Activated CD4-positive, CD25-positive, alpha-beta regulatory T cell treated with anti-CD3 and anti-CD28 coated beads, Interleukin-2, amount 50 U/mL, for 72 hours (primary cell): ENCODE results near the gene MAP1LC3C.
A peak's percentile ranks its signal among the peaks of the same experiment; 100 is the strongest.

Experiments
- DNase-seq: peaks from one replicate; pipeline ENCODE4 v3.0.0; 2021

MAP1LC3C gene

DNA sequence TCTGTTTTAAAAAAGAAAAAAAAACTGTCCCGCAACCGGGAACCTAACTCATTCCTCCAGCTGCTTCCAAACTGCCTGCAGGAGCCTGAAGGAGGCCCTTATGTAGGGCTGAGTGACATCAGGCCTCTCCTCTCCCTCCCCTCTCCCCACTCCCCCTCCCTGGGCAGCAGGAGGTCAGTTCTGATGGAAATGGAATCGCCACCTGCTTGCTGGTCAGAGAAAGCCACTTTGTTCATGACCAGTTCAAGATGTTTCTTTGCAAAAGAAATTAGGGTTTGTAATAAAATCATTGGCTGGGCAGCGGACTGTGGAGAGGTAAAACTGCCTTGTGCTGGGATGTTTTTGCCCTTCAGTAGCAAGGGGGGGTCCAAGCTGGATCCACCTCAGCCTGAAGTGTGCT lies at the start of gene MAP1LC3C:
MAP1LC3C (minus strand) TSS at position 73 of the 400 bp plus-strand sequence. CDS start 90 bp downstream, outside the sequence.
- no peak for DNase-seq

DNA sequence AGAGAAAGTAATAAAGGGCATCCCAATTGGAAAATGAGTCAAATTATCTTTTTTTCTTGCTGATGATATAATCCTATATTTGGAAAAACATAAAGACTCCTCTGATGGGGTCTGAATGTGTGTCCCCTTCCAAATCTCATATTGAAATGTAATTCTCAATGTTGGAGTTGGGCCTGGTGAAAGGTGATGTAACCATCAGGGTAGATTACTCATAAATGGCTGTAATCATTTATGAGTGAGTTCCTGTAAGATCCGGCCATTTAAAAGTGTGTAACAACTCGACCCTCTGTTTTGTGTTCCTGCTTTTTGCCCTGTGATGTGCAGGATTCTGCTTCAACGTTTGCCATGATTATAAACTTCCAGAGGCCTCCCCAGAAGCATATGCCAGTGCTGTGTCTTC lies 44.3 kb upstream of the MAP1LC3C start:
- DNase-seq = no peak

DNA sequence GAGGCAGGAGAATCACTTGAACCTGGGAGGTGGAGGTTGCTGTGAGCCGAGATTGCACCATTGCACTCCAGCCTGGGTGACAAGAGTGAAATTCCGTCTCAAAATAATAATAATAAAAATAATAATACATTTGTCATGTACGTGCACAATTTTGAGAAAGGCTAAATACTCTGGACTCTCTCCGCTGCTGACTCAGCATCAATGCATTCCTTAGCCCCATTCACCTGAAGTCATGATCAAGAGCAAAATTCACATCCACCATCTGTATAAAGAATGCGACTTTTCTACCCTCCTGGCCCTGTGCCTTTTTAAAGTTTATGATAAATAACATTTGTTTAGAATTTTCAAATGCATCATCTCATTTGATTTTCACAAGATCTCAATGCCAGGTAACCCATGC lies 35.5 kb upstream of the MAP1LC3C start:
- DNase-seq = no peak

DNA sequence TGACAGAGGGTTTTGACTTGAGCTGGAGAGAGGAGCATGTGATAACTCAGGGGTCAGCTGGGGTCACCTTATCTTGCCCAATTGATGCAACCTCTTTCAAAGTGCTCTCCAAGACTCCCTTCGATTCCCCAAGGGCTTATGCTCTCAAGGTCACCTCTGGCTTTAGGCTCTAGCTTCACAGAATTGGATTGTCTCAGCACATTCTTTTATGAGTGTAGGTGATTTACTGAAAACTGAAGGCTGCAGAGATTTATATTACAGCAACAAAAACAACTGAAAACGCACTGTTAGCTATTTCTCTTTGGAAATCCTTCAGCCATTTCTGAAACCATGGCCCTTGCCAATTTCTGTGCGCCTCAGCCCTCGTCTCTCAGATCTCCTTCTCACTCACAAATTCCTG lies 34.5 kb upstream of the MAP1LC3C start:
- DNase-seq = no peak

DNA sequence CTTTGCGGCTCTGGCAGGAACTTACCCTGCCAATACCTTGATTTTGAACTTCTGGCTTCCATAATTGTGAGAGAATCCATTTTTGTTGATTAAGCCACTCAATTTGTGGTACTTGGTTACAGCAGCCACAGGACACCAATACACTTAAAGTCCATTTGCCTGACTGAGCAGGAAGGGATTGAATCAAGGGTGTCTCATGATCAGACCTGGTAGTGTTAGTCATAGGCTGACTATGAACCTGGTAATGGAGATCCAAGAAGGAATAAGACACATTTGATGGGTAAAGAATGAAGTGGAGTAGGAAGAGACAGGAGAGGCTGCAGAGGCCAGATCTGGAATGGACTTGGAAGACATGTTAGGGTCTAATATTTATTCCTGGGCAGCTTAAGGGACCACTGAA lies 31.2 kb upstream of the MAP1LC3C start:
- no peak for DNase-seq

DNA sequence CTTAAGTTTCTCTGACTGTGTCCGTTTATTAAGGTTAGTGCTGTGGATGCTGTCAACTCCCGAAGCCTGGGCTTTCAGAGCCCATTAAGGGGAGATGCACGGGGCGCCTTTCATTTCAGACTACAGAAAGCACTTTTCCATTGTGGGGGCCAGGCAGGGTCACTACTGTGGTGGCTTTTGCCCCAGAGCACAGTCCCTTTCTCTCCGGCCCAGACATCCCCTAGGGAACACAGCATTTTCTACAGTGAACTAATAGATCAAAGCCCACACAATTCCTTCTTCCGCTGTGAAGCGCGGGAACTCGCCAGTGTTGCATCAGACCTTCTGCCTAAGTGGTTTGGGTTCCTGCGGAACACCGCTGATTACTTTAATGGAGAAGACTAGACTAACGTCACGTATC lies 26.8 kb upstream of the MAP1LC3C start:
- DNase-seq = no peak

DNA sequence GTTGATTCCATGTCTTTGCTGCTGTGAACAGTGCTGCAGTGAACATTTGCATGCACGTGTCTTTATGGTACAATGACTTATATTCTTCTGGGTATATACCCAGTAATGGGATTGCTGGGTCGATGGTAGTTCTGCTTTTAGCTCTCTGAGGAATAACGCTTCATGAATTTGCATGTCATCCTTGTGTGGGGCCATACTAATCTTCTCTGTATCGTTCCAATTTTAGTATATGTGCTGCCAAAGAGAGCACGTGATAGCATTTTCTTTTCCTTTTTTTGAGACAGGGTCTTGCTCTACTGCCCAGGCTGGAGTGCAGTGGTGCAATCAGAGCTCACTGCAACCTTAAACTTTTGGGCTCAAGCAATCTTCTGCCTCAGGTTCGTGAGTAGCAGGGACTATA lies 24.9 kb upstream of the MAP1LC3C start:
- no peak for DNase-seq

DNA sequence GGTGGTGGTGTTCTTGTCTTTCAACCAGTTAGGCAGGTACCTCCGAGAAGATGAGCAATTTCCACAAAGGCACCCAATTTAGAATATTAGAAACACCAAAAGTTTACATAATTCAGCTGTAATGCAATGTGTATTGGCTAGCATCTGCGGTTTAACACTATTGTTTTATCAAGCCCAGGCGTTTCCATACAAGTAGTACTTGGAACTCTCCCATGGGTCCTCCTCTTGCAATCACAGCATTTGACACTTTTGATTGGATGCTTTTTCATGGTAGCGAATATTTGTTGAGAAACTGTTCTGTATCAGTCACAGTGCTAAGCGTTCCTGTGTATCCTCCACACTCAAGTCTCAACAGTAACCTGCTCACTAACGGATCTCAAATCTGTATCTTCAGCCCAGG lies 20.1 kb upstream of the MAP1LC3C start:
- no peak for DNase-seq

DNA sequence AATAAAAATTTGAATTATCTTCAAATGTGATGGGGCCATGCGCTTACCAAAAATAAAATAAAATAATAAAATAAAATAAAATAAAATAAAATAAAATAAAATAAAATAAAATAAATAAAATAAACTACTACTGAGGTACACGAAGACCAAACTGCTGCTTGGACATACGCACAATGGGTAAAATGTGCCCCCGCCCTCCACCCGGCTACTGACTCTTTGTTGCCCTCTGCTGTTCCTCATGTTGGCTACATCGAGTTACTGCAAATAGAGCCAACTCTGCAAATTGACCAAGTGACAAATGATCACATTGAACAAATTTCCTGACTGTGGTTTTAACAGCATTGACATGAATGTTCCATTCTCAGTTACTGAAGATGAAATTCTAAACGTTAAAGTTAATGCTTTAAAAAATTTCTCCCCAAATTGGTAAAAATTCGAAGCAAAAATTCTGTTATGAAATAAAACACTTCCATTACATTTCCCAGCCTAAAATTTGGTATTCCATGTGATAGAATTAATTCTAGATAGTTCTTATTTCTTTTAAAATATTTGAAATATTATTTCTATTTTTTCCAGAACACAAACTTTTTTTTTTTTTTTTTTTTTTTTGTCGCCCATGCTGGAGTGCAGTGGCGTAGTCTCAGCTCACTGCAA lies 18.8 kb upstream of the MAP1LC3C start:
- peak; percentile 34 for DNase-seq

DNA sequence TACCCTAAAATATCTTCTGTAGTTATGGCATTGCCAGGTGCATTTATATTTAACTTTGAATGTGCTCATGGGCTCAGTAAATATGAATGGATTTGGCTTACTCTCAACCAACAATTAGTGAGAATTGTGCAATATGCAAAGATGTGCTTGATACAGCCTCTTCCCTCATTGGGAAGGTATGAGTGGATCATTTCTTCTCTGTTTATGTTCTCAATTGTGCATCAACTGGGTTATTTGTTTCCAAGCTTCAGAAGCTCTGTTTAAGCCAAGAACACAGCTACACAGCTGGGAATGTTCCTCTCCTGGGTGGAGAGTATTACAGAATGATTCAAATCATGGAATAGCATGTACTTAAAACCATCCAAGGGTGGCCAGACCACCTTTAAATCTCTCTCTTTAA lies 17.6 kb upstream of the MAP1LC3C start:
- no peak for DNase-seq

DNA sequence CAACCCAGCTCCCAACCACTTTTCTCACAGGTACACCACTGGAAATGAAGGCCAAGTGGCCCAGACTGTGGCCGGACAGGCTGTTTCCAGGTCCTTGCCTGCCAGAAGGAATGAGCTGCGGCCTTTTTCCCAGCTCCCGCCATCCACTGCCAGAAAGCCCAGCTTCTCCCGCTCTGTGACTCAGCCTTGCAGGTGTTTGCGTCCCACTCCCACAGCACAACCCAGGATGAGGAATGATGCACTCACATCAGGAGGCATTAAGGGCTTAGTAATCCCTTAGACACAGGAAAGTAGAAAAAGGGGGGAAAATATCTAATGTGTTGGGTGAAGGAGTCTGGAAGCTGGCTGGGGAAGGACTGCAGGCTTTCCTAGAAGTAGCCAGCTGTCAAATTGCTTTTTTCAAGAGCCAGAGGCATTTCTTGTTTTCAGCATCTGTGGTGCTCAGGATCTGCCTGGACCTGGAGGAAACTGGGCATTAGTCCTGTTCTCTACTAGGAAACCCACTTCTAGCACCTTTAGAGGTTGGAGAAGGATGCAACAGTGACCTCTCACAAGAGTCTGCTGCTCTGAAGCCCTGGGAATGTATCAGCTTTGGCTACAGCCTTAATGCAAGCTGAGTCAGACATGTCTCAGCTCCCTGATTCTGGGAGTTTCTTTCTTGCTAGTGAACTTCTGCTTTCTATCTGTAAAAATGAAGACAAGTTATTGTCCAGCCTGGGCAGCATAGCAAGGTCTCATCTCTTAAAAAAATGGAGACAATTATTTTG lies 13.2 kb upstream of the MAP1LC3C start:
- DNase-seq = no peak

DNA sequence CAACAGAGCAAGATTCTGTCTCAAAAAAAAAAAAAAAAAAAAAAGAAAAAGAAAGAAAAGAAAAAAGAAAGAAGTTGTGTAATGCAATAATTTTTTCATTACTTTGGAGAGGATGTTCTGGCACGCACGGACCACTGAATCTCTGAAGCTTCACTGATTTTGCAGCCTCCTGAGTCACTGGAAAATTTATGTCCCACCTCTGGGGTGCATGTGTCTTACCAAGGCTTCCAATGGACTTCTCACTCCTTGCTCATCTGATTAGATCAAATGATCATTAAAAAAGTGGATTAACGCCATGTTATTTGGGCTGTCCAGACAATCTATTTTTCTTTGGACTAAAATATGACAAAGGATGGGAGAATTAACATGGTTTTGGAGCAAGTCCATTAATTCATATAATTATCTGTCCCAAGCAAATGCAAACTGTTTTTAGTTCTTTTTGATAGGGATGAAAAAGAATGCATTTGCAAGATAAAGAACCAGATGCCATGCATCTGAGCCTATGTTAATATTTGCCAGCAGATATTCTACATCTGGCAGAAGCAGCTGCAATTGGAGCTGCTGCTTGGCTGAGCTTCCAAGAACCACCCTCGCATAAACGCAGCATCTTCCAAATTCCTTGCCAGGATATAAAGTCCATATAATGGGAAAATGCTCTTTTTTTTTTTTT lies 10.1 kb upstream of the MAP1LC3C start:
- DNase-seq = no peak

DNA sequence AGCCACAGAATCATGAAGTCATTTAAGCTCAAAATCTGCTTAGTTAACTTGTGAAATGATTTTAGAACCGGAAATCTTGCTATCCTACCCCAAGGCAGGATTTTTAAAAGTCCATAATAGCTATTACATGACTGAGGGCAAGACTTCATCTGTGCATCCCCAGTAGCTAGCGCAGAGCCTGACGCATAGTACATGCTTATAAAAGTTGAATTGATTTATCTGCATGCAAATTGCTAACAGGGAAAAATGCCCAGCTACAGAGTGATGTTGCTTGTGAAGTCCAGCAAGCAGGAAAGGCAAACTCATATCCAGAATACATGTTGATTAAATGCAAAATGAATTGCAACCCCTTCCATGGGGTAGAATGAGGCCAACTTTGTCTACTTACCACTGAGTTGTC lies 8.1 kb upstream of the MAP1LC3C start:
- DNase-seq = no peak

DNA sequence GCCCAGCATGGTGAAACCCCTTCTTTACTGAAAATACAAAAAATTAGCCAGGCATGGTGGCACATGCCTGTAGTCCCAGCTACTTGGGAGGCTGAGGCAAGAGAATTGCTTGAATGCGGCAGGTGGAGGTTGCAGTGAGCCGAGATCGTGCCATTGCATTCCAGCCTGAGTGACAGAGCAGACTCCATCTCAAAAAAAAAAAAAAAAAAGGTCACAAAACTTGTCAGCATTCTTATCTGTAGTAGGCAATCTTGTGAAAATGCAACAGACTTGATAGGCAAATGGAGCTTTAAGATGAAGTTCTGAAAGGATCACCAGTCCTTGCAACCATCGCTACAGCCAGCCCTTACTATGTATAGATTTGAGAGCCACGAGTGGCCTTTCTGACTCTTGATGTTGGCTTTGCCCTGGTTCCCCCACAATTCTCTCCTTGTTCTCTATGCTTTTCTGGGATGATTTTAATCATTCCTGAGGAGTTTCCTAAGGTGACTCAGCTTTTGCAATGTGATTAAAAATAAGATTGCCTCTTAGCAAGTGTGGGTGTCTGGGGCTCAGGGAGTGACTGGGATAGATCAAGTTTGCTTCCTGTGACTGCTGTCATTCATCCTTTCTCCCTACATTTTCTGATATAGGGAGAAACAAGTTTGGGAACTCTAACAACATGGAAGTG lies 7.1 kb upstream of the MAP1LC3C start:
- no peak for DNase-seq

DNA sequence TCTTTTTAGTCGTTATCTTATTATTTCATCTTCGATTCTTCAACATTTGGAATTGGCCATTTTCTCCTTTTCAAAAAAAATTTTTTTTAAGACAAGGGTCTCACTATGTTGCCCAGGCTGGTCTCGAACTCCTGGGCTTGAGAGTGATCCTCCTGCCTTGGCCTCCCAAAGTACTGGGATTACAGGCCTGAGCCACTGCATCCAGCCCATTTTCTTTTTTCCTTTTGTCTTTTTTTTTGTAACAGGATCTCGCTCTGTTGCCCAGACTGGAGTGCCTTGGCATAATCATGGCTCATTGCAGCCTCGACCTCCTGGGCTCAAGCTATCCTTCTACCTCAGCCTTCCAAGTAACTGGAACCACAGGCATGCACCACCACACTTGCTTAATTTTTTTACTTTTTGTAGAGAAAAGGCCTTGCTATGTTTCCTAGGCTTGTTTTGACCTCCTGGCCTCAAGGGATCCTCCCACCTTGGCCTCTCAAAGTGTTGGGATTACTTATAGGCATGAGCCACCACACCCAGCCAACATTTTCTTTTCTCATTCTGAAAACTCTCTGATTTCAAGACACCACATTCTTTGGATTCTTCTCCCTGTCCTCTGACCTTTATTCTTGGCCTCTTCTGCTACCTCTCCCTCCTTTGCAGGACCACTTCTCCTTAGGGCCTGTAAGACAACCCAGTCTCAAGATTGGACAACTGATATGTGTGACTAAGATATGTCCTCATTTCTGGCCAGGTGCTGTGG lies 6.0 kb upstream of the MAP1LC3C start:
- DNase-seq = no peak

DNA sequence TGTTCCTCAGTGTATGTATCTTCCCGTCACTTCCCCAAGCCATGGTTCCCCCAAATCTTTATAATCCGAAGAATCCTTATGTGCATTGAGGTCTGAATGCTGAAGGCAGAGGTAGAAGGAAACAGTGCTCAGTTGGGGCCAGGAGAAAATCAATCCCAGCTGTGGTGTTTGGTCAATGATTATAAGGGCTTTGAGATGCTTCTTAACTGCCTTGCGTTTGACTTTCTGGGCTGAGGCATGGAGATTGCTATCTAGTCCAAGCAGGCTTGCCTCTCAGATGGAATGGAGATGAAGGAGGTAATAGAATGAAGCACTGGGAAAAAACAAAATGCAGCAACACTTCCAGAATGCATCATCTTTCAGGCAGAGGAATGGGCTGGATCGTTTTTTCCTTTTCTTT lies 3.6 kb upstream of the MAP1LC3C start:
- DNase-seq = no peak

DNA sequence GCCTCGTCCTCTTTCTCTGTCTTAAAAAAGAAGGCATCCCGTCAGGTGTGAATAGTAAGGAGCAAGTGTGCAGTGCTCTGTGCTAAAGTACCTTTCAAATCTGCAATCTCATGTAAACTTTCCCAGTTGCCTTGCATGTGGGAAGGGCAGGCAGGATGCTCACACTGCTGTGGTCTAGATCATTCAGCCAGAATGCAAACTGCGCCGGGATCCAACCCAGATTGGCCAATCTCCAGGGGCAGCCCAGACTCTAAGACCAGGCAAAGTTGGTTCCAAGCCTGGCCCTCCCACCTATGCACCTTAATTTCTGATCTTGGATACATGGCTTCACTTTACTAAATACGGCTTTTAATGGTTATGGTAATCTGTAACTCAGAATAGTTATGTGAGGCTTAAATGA lies 3.2 kb upstream of the MAP1LC3C start:
- no peak for DNase-seq

DNA sequence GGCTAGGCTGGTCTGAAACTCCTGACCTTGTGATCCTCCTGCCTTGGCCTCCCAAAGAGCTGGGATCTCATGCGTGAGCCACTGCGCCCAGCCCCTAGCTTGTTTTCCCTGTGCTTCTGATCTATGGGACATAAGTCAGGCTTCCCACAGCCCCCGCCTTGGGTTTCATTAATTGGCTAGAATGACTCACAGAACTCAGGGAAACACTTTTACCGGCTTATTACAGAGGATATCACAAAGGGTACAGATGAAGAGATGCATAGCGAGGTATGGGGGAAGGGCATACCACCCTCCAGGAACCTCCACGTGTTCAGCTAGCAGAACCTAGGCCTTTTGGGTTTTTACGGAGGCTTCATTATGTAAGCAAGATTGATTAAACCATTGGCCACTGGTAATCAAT lies 1.5 kb upstream of the MAP1LC3C start:
- no peak for DNase-seq

DNA sequence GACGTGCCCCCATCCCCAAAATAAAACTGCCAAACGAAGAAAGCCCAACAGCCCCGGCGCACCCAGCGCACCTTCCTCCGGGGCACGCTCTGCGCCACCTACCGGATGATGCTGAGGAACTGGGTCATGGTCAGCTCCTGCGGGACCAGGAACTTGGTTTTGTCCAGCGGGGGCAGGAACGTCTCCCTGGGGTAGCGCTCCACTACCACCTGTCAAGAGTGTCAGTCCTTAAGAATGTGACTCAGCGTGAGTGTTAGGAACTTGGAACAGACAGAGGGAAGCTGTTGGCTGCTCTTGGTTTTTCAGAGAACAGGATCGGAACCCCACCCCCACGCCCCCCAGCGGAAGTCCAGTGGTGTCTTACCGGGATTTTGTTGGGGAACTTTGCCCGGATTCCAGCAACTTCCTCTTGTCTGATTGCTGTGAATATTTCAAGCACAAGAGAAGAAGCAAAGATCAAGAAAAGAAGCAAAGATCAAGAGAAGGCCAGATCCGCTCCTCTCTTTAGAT lies 431 bp downstream of the MAP1LC3C start:
- DNase-seq = peak; percentile 52

DNA sequence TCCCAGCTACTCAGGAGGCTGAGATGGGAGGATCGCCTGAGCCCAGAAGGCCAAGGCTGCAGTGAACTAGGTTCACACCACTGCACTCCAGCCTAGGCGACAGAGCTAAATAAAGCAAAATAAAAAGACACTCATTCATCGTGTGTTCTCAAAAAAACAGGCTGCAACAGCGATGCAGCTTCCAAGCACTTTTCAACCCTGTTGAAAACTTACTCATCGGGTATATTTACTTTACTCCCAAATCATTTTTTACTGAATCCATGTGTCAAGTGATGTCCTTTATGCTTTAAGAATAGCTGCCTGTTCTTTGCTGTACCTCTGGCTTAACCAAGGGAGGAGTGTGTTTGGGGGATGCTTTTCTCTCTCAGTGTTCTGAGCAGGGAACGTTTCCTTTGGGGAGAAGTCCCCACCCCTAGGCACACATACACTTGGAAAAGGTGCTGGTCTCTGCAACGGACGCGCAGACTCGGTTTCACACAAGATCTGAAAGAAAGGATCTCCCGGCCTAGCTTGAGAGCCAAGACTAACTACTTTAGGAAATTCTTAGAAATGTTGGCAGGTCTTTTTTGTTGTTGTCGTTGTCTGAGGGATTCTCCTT lies 1.4 kb downstream of the MAP1LC3C start:
- DNase-seq = no peak

DNA sequence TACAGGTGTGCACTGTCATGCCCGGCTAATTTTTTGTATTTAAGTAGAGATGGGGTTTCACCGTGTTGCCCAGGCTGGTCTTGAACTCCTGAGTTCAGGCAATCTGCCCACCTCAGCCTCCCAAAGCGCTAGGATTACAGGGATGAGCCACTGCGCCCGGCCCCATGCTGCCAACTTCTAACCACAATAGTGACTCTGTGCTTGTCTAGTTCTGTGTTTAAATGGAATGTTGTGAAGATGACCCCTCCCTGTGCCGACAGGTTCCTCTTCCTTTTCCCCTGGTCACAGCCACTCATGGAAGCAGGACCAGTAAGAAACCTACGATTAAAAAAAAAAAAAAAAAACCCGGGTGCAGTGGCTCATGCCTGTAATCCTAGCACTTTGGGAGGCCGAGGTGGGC lies 4.7 kb downstream of the MAP1LC3C start:
- no peak for DNase-seq

DNA sequence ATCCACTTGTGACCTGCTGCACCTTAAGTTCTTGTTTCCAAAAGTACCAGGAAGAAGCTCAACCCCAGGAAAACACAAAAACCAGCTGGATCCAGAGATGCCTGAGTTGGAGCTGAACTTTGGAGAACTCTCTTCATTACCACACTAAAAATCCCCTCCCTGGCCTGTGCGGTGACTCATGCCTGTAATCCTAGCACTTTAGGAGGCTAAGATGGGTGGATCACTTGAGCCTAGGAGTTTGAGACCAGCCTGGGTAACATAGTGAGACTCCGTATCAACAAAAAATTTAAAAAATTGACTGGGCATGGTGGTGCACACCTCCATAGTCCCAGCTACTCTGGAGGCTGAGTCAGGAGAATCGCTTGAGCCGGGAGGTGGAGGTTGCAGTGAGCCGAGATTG lies 6.2 kb downstream of the MAP1LC3C start:
- no peak for DNase-seq
